Measurements from ENCODE around the gene WNT5B.
A peak's percentile ranks its signal among the peaks of the same experiment; 100 is the strongest.

WNT5B gene

DNA sequence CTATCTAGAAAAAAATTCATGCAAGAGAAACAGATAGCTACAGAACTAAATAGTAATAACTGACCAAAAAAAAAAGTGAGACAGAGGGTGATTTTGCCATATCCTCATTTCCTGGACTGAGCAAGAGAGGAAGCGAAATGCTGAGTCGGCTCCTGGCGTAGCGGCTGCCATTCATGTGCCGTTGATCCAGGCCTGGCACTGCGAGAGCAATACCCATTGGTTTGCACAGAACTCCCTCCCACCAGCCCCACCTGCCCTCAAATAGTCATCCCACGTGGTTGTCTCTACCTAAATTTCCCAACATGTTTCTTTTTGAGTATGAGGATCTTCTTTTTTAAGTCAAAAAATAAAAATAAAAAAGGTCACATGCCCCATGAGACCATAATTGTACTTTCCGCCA, 9.4 kb upstream of the WNT5B start:
- H3K4me3 ChIP-seq (ENCODE audit: low read depth, low read length): no peak overlapping the region
- DNase-seq (ENCODE audit: low read depth): no peak

DNA sequence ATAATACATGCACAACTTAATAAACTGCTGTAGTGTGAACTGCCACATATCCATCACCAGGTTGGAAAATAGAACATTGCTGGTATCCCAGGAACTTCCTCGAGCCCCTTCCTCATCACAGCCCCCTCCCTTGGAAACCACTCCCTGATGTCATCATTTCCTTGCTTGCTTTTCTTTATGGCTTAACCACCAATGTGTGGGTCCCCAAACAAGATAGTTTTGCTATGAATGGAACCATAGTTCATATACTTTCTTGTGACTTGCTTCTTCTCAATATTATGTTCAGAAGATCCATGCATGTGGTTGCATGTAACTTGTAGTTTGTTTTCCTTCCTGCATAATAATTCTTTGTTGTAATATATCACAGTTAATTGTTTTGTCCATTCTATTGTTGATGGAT, 8.9 kb upstream of the WNT5B start:
- no peak for DNase-seq (ENCODE audit: low read depth)
- no peak overlapping the region for H3K4me3 ChIP-seq (ENCODE audit: low read depth, low read length)

DNA sequence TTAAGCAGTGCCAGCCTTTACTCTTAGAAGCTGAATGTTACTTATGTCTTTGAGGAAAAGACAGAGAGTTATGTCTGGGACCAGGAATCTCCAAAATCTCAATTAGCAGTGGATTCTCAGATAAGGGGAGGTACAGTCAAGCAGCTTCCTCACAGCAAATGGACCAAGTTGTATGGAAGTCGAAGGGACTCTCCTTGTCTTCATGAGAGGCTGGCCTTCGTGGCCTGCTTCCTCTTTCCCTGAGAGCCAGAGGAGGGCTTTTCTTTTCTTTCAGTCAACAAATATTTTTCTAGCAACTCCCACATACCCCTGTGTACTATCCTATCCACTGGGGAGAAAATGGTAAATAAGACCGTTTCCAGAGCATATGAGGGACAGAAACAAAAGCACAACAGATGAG, 6.6 kb upstream of the WNT5B start:
- DNase-seq (ENCODE audit: low read depth): no peak
- no peak overlapping the region for H3K4me3 ChIP-seq (ENCODE audit: low read depth, low read length)

DNA sequence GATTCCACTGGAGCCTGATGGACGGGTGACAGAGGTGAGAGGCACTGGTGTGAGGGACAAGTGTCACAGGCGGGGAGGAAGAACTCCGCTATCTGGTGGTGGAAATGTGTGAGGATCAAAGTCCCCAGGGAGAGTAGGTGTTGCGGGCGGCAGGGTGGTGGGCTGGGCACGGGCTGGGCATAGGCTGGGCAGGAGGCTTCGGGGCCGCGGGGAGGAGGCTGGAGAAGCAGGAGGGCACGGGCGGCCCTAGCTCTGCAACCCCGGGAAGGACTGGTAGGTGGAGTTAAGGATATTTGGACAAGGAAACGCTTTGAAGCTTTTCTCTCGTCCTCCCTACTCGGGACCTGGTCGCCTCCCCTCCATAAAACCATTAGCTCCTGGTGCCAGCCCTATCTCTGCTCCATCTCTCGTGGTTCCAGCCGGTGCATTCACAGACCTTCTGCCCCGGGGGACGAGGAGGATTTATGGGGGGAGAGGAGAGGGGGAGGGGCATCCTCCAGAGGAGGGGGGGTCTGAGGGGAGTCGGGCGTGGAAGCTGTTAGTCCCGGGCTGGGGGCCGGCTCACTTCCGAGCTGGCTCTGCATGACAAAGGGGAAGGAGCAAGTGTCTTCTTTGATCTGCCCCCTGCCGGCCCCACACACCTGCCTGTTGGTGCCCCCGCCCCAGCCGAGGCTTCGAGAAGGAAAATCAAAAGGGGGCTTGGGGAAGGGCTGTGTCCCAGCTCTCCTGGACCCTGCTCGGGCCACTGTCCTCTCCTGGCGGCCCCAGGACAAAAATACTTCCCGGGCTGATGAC, 504 bp downstream of the WNT5B start:
- H3K4me3 ChIP-seq (ENCODE audit: low read depth, low read length): peak overlapping the region; percentile 29
- no peak for DNase-seq (ENCODE audit: low read depth)

DNA sequence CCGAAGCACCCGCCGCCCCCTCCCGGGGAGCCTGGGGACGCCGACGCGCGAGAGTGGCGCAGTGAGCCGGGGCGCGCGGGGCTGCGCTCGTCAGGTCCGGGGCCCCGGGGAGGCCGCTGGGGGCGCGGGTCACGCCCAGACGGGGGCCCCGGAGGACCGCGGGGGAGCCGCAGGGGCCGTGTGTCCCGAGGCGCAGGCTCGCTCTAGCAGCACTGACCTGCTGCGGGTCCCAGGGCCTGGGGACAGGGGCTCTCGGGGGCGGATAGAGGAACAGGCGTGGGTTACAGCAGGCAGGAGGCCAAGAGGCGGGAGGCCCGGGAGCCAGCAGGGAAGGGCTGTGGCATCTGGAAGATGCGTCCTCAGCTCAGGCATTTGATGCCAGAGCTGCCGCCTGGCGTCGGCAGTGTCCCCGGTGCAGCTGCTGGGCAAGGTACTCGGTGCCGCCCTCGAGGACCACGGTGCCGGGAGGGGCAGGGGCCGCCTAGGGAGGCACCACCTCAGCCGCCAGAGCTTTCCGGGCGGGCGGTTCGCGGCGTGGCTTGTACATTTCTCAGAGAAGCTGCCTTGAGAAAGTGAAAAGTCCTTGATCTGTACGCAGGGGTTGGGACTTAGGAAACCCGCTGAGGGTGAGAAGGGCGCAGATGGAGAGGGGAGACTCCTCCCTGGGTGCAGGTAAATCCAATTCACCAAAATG, 1.2 kb downstream of the WNT5B start:
- H3K4me3 ChIP-seq (ENCODE audit: low read depth, low read length): peak overlapping the region; percentile 29
- no peak for DNase-seq (ENCODE audit: low read depth)

DNA sequence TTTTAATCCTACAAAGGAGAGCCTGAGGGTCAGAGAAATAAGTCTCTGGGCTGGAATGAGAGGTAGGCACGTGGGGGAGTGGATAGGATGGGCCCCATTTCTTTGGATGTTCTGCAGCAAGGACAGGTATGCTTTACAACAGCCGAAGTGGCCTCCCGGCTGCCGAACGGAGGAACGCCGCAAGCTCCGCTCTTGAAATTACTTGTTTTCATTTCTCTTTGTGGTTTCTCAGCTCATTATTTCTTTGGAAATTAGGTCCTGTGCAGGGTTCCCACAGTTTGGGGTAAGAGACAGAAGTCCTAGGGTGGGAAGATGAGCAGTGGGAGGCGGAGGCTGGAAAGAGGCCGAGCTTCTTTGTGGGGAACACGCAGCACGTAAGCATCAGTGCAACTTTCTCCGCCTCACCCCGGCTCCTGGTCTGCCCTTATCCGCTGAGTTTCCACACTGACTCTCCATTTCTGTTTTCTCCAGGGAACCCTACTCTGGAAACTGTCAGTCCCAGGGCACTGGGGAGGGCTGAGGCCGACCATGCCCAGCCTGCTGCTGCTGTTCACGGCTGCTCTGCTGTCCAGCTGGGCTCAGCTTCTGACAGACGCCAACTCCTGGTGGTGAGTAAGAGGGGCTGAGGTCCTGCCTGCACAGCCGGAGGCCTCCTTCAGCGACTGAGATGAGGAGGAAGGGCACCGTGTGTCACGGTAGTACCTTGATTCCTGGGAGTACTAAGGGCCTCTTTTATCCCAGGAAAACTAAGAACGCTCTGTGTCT, 2.0 kb downstream of the WNT5B start:
- peak; percentile 52 for DNase-seq (ENCODE audit: low read depth)
- no peak overlapping the region for H3K4me3 ChIP-seq (ENCODE audit: low read depth, low read length)

DNA sequence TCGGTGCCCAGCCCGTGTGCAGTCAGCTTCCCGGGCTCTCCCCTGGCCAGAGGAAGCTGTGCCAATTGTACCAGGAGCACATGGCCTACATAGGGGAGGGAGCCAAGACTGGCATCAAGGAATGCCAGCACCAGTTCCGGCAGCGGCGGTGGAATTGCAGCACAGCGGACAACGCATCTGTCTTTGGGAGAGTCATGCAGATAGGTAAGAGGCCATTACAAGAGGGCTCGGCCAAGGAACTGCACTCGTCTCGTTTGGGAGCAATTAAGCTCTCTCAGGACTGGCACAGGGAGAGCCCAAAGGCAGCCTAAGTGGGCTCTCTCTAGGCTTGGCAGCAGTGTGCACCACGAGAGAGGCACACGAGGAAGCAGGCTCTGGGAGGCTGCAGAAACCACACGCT, 3.7 kb downstream of the WNT5B start:
- no peak overlapping the region for H3K4me3 ChIP-seq (ENCODE audit: low read depth, low read length)
- no peak for DNase-seq (ENCODE audit: low read depth)

DNA sequence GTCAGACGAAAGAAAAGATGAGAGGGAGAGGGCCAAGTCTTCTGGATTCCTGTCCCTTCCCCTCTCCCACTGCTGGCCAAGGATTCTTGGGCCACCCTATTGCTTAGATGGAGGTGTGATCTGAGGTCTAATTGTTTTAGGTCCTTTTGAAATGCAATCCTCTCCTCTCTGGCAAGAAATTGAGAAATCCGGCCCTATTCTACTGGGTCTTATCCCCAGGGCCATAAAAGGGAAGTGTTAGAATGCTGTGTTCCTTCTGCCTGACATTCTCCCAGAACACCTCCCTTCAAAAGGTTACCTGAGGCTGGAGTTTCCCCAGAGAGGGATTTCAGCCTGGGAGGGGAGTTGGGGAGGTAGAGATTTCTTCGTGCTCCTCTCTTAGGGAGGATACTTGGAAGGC, 4.4 kb downstream of the WNT5B start:
- DNase-seq (ENCODE audit: low read depth): no peak
- H3K4me3 ChIP-seq (ENCODE audit: low read depth, low read length): no peak overlapping the region

DNA sequence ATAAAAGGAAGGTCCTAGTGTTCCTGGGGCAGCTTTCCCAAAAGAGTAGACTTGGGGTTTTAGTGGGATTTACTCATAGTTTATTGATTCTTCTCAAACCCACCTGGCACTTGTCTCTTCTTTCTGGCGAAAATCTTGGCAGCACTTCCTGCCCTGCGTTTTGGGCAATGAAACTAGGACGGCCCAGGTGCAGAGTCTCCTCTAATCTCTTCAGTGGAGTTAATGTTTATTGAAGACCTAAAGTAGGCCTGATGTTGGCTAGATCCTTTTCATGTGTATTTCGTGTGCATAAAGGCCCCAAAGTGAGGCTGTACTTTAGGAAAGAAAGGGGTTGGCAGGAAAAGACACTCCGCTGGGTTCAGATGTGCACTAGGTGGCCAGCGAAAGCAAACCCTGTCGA, 5.1 kb downstream of the WNT5B start:
- H3K4me3 ChIP-seq (ENCODE audit: low read depth, low read length): no peak overlapping the region
- DNase-seq (ENCODE audit: low read depth): no peak

DNA sequence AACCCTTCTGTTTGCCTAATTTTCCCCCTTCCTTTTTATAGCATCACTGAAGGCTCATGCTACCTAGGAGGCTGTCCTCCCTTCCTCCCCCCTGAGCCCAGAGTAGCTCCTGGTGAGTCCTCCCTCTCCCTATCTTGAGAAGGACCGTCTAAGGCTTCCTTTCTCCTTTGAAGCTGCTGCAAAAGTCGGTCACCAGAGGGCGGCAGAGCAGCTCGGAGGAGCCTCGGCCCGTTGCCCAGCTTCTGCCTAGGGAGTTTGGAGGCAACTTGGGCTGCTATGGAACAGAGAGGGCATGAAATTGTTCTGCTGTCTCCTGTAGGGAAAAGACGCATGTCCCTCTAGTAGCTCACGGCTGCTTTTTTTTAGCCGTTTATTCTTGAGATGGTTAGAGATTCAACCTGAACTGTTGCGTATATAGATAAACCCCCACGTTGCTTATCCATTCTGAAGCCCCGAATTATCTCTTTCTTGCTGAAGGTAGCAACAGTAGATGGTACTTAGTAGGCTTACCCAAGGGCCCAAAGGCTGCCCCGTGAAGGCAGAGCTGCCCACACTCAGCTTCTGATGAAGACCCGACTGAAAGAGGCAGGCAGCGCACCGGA, 5.7 kb downstream of the WNT5B start:
- H3K4me3 ChIP-seq (ENCODE audit: low read depth, low read length): no peak overlapping the region
- DNase-seq (ENCODE audit: low read depth): no peak

DNA sequence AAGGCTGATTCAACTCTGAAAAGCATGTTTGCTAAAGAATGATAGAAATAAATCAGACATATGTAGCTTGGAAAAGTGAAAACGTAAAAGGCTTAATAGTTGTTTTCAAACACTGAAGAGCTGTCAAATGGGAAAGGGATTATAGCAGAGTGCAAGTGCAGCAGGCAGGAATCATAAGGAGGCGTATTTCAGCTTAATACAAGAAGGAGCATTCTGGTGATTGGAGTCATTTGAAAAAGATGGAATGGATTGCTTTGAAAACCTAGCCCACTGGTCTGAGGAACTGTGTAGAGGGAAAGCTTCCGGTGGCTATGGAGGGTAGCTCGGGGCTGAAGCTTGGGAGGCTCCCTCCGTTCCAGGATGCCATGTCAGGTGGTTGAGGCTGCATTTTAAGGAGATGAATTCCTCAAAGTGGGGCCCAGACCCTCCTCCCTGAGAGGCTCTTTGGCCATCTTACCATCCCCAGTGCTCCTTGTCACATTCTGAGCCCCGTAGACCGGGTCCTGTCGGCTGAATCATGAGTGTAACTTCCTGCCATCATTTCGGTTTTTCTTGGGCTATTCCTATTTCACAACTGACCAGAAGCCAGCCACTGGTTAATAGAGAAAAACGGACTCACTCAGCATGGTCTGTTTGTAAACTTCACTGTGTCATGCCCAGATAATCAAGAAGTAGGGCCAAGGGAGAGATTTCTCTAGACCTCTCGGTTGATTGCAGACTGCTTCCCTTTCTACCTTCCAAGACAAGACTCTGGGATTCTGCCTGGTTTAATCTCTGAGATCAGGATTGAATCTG, 6.5 kb downstream of the WNT5B start:
- DNase-seq (ENCODE audit: low read depth): no peak
- H3K4me3 ChIP-seq (ENCODE audit: low read depth, low read length): no peak overlapping the region

DNA sequence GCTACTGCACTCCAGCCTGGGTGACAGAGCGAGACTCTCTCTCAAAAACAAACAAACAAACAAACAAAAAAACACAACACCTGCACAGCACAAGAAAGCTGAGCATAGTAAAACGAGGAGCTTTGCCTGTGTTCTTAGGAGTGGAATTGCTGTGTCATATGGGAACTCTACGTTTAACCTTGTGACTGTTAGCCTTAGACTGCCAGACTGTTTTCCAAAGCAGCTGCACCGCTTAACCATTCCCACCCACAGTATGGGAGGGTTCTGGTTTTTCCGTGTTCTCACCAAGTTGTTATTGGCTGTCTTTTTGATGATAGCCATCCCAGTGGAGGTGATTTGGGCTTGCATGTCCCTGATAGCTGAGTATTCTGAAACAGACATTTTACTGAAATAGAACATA, 9.2 kb downstream of the WNT5B start:
- DNase-seq (ENCODE audit: low read depth): no peak
- no peak overlapping the region for H3K4me3 ChIP-seq (ENCODE audit: low read depth, low read length)

DNA sequence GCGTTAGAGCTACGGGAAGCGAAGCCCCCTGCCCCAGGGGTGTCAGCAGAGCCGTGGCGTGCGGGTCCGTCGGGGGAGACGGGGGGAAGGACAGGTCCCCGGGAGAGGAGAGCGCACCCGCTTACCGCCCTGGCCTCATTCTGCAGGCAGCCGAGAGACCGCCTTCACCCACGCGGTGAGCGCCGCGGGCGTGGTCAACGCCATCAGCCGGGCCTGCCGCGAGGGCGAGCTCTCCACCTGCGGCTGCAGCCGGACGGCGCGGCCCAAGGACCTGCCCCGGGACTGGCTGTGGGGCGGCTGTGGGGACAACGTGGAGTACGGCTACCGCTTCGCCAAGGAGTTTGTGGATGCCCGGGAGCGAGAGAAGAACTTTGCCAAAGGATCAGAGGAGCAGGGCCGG, 10.5 kb downstream of the WNT5B start:
- no peak overlapping the region for H3K4me3 ChIP-seq (ENCODE audit: low read depth, low read length)
- DNase-seq (ENCODE audit: low read depth): no peak

DNA sequence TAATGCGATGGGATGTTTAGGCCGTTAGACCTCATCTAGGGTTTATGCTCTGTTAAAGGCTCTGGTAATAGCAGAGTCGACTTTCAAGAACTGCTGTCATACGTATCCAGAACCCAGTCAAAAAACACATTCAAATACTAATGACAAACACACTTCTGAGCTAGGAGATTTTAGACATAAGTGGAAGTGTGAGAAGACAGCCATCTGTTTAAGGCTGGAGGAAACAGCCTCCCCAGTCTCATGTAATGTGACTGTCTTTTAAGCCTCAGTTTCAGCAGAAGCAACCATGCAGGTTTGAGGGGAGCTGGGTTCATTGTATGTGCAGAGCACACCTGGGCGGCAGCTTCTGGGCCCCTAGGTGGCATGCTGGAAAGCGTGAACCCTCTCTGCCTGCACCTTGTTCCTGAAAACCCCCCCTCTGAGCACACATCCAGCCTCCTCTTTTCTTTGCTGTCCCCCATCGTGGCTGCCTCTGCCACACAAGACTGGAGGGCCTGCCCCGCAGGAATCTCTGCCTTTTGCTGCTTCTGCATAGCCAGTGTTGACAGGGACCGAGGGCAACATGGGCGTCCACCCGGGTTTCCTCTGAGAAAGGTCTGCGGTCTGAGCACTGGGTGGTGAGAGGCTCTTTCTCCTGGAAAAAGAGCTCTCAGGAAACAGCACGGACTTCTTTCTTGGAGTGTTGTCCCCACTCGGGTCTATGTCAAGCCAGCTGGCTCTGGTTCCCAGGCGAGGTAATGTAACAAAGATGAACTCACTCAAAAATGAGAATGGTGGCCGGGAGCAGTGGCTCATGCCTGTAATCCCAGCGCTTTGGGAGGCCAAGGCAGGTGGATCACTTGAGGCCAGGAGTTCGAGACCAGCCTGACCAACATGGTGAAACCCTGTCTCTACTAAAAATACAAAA, 11.6 kb downstream of the WNT5B start:
- no peak for DNase-seq (ENCODE audit: low read depth)
- no peak overlapping the region for H3K4me3 ChIP-seq (ENCODE audit: low read depth, low read length)

DNA sequence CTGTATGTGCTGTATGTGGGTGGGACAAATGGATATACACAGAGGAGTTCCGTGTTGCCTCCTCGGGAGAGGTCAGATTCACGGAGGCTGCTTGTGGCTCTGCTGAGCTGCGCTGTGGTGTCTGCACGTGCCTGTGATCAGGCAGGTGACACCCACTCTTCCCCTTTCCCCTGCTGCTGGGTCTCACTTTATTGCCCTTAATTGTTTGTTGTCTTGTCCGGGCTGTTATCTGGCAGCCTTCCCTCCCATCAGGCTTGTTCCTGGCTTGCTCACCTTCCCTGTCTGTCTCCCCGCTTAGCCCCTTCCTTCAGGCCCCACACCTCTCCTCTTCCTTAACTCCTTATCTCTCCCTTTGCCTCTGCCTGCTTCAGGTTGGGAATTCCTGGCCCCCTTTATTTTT, 13.5 kb downstream of the WNT5B start:
- no peak for DNase-seq (ENCODE audit: low read depth)
- H3K4me3 ChIP-seq (ENCODE audit: low read depth, low read length): no peak overlapping the region

DNA sequence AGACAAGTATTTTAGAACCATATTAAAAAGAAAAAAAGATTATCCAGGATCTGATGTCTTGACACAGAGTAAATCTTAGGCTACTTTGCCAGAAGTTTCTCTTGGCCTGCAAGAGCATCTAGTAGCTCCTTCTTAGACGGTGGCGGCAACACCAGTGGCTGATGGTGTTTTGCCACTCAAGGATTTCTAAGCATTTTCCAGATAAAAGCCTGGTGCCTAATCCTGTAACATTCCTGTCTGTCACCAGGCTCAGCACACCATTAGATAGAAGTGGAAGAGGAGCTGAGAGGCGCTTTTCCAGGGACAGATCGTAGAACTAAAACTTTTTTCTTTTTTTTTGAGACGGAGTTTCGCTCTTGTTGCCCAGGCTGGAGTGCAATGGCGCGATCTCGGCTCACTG, 14.0 kb downstream of the WNT5B start:
- no peak for DNase-seq (ENCODE audit: low read depth)
- H3K4me3 ChIP-seq (ENCODE audit: low read depth, low read length): no peak overlapping the region

DNA sequence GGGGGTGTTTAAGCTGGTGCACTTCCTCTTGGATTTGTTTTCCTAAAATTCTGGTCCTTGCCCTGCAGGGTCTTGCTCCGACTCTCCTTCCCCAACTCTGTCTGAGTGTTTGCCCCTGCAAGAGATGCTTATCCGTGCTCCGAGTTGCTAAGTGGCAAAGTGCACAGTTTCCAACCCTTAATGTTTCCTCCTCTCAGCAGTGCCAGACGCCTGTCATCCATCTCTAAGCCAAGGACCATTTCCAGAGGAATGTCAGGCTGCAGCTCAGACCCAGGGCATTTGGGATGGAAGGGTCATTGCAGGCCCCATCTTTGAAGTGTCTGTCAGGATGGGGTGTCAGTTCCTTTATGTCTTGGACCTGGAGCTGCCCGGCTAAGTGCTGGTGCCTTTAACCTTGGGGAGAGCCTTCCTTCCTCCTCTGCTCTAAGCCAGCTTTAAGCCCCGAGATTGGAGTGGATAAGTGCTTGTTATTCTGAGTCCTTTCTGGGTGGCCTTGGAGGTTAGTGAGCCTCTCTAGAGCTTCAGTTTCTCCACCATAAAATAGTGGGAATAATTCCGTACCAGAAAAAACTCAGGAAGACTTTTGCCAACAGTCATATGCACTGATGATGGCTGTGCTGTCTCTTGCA, 15.0 kb downstream of the WNT5B start:
- DNase-seq (ENCODE audit: low read depth): no peak
- no peak overlapping the region for H3K4me3 ChIP-seq (ENCODE audit: low read depth, low read length)
